SK-N-MC (cell line): ENCODE measurements around the gene PCNX2.

Experiments
- EZH2 ChIP-seq: fragments of 200-600 bp; sonication (generic); IDR thresholded peaks from one replicate; pipeline ENCODE4 v1.6.1; 2017; ENCODE audit warnings: antibody characterized with exemption
- POLR2AphosphoS5 ChIP-seq: IDR thresholded peaks from 2 replicates; pipeline ENCODE4 v1.6.1; 2012; ENCODE audit warnings: mild to moderate bottlenecking, low read depth, low read length, borderline replicate concordance

DNA sequence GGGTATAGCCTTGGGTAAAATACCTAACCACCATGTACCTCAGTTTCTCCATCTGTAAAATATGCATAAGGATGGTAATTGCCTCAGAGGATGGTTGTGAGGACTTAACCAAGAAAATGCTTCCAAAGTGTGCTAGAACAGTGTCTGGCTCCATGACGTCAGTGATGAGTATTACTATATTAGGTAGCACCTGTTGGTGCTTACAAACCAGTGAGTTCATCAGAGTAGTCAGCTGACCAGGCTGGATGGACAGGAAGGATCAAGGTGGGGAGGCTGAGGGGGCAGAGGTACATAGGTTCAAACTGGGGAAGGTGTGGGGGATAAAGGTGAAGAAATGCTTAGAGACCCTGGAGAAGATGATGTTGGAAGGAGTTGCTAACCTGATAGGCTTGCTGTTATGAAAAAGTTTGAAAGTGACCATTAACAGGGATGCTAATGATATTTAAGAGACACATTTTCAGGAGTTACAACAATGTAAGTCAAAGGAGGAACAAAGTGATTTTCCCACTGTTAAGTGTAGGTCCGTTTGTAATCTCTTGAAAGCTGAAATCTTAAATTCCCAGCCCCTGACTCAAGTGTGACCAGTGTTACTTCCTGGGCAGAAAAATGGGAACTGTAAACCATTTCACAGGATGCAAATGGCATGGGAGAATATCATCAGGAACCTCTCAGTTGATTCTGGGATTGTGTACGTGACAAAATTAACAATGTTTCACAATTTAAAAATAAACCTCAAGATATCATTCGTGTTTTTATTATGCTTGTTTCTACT lies 340.7 kb downstream of the PCNX2 start:
- TF ChIP-seq EZH2 (no peak), POLR2AphosphoS5 (no peak)
